CD4-positive, alpha-beta T cell treated with Interleukin-4 for 1 hour (primary cell): ENCODE results near the gene LGALS7B.
"Not testable (repeated sequence)": the region's sequence is repeated elsewhere in the genome, so short reads cannot be mapped to it uniquely, and the experiment has no call there.

Experiments
- DNase-seq, 2 donors: peaks; one replicate each; pipeline ENCODE4 v3.0.0-alpha.2; 2020 to 2022

LGALS7B gene

DNA sequence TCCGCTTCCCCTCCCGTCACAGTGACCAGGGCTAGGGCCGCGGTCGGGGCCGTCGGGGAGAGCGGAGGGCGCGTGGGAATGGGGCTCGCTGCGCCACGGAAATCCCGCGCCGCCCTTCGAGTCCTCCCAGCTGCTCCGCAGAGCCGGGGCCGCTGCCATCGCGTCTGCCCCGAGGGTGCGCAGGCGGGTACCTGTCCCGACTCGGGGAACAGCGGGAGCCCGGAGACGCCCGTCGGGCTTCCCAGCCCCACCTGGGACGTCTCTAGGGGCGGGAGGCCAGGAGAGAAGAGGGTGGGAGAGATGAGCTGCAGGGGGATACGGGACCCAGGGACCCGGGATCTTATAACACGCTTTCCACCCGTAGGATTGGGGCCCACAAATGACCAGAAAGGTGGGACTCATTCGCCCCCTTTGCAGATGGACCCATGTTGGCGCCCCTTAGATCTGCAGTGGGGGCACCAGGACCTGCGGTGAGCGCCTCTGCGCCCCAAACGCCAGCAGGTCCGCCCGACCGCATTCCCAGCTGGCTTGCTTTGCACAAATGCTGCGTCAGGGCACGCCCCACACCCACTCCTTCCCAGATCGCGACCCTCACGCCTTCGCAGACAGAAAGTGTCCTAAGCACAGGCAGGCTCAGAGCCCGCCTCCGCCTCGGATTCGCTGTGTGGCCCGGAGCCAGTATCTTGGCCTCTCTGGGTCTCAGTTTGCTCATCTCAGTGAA, 18.6 kb upstream of the LGALS7B start:
- DNase-seq = not testable (repeated sequence)

DNA sequence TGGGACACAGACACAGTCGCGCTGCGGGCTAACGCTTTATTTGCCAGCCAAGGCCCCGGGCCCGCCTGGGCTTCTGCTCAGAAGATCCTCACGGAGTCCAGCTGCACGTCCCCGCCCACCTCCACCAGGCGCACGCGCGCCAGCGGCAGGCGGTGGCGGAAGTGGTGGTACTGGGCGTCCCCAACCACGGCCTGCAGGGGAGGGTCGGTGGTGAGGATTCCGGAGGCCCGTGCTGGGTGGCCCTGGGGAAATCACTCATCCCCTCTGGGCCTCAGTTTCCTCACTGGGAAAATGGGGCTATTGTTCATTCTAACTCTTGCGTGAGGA, 18.1 kb upstream of the LGALS7B start:
- DNase-seq = not testable (repeated sequence)

DNA sequence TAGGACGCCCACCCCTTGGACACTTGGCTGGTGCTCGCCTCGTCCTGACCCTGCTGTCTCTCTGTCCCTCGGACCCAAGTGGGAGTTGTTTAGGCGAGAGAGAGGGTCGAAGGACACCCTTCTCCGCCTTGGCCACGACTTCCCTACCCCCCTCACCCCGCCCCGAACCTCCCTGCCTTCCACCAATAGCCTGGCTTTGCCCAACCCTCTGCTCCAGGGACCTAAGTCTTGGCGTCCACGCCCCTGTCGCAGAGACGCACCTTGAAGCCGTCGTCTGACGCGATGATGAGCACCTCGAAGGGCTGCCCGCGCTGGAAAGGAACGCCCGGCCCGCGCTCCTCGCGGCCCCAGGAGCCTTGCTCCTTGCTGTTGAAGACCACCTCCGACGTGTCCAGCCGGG, 17.4 kb upstream of the LGALS7B start:
- not testable (repeated sequence) for DNase-seq

DNA sequence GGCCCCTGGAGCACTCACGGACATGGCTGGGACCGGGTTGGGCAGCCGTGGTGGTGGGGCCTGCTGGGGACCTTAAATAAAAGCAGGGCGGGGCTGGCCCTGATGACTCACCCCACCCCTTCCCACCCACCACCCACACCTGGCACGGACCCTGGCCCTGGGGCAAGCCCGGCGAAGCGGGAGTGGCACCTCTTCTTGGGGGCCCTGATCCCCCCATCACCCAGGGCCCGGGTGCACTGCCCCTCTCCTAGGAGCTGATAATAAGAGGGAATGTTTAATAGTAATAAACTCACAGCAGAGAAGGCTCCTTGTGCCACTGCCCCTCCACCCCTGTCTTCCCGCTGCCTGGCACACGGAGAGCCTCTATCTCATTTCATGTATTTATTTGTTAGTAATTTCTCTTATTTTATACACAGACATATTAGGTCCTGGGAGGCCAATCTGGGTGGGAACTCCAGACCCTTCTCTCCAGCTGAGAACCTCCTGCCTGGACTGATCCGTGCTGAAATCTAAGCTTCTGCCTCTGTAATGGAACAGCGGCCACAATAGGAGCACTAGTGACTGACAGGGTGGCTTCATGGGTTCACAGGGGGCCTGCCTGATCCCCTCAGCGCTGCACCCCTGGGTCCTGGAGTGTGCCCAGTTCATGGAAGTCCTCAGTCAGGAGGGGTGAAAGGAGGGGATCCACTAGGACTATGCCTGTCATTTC, 15.4 kb upstream of the LGALS7B start, which contains the start of gene LGALS7:
LGALS7 (minus strand) TSS at position 49 of the 709 bp plus-strand sequence; CDS start at position 24, 25 bp downstream.
- DNase-seq = no peak

DNA sequence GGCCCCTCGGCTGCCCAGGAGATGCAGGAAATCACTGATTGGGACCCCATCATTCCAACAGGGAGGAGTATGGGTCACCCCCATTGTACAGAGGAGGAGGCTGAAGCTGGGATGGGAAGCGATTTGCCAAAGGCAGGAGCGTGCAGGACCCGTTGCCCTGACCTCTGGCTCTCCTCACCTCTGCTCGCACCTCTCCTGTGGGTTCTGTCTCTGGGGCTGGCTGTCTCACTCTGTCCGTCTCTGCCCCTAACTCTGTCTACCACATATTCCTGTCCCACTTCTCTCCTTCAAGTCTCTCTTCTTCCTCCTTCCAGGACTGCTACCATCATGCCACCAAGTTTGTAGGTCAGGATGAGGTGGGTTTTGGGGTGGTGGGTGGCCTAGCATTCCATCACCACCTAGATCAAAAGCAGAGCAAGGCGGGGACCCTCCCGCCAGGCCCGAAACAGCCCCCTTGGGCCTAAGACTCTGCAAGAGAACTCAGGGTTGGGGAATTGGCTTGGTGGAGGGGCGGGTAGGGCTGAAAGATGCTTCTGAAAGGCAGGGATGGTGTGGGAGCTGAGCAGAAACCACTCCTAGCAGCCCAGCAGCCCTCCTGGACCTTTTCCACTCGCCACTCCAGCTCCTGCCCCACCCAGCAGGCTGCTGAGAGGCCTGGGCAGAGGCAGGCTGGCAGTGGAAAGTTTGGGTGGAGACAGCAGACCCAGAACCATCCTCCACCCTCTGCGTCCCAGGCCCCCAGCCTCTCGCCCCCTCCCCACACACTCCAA, 14.6 kb upstream of the LGALS7B start:
- DNase-seq = no peak

DNA sequence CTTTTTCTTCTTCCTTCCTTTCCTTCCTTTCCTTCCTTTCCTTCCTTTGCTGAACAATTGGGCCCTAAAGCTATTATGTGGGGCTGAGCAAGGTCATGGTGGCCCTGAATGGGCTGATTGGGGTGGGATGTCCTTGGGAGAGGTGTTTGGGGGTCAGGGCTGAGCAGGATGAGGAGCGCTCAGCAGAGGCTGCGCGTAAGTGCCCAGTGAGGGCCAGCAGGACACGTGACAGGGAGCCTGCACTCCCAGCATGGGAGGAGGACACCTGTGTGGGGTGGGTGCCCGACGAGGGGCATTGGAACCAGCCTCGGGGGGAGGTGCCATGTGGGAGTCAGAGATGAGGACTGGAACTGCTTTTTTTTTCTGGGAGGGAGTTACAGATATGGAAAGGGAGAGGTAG, 10.3 kb upstream of the LGALS7B start:
- no peak for DNase-seq

DNA sequence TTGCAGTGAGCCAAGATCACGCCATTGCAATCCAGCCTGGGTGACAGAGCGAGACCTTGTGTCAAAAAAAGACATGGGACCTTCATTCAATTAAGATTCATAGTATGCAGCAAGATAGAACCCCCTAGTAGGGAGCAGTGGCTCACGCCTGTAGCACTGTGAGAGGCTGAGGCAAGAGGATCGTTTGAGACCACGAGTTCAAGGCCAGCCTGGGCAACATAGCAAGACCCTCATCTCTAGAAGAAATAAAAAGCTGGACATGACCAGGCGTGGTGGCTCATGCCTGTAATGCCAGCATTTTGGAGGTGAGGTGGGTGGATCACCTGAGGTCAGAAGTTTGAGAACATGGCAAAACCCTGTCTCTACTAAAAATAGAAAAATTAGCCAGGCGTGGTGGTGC, 8.6 kb upstream of the LGALS7B start:
- DNase-seq = no peak

DNA sequence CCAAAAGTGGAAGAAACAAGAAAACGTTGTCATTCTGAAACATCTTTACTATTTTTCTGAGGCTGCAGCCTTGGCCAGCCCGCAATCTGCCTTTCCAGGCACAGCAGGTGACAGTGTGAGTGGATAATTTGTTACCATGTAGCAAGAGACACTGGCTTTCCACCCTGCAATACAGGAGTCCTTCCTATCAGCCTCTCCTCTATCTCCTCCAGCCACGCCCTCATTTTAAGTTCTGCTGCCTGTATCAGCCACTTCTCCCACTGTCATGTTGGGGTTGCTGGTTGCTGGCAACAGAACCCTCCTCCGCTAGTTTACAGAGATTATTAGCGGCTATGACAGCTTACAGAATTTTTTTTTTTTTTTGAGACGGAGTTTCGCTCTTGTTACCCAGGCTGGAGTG, 7.9 kb upstream of the LGALS7B start:
- DNase-seq = no peak

DNA sequence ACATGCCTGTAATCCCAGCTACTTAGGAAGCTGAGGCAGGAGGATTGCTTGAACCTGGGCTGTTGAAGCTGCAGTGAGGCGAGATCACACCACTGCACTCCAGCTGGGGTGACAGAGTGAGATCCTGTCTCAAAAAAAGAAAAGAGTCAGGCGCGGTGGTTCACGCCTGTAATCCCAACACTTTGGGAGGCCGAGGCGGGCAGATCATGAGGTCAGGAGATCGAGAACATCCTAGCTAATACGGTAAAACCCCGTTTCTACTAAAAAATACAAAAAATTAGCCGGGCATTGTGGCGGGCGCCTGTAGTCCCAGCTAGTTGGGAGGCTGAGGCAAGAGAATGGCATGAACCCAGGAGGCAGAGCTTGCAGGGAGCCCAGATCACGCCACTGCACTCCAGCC, 6.8 kb upstream of the LGALS7B start:
- DNase-seq = not testable (repeated sequence)

DNA sequence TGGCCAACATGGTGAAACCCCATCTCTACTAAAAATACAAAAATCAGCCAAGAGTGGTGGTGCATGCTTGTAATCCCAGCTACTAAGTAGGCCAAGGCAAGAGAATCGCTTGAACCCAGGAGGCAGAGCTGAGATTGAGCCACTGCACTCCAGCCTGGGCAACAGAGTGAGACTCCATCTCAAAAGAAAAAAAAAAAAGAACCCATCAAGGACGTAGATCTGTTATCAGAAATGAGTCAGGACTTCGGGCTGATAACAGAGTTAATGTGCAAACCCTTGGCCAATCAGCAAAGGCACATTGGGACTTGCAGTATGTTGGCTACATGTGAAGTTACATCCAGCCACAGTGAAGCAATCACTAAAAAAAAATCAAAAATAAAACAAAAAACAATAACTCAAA, 4.8 kb upstream of the LGALS7B start:
- no peak for DNase-seq

DNA sequence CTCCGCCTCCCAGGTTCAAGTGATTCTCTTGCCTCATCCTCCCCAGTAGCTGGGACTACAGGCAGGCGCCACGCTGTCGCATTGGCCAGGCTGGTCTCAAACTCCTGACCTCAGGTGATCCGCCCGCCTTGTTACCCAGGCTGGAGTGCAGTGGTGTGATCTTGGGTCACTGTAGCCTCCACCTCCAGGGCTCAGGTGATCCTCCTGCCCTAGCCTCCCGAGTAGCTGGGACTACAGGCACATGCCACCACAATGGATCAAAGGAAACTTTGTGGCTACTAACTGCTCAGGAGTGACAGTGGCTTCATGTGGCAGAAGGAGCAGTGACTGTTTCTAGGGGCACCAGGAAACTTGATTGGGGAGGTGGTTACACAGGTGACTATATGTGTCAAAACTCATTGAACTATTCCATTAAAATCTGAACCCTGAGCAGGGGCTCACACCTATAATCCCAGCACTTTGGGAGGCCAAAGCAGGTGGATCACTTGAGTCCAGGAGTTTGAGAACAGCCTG, 3.8 kb upstream of the LGALS7B start:
- no peak for DNase-seq

DNA sequence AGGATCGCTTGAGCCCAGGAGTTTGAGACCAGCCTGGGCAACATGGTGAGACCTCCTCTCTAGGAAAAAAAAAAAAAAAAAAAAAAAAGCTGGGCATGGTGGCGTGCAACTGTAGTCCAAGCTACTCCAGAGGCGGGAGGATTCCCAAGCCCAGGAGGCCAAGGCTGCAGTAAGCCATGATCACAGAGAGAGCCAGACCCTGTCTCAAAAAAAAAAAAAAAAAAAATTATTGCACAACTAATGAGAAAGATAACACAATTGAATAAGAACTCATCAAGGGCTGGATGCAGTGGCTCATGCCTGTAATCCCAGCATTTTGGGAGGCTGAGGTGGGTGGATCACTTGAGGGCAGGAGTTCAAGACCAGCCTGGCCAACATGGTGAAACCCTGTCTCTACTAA, 2.9 kb upstream of the LGALS7B start:
- DNase-seq = not testable (repeated sequence)

DNA sequence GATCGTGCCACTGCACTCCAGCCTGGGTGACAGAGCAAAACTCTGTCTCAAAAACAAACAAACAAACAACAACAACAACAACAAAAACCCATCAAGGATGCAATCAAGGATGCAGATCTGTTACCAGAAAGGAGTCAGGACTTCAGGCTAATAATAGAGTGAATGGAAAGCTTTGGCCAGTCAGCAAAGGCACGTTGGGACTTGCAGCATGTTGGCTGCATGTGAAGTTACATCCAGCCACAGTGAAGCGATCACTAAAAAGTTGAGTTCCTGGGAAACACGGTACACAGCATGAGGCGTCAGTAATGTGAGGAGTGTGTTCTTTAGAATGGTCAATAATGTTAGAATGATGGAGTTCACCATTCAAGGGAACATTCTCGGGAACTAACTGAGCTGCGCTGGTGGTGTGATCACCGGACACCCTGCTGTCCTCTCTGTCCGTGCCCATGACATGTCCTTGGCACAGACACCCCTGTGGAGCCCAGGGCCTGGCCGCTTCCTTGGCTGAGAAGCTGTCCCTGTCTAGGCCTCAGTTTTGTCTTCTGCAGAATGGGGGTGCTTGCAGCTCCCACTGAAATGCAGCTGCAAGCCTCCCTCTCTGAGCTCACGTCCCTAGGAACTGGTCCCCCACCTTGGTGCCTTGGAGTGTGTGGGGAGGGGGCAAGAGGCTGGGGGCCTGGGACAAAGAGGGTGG, 2.3 kb upstream of the LGALS7B start:
- no peak for DNase-seq

DNA sequence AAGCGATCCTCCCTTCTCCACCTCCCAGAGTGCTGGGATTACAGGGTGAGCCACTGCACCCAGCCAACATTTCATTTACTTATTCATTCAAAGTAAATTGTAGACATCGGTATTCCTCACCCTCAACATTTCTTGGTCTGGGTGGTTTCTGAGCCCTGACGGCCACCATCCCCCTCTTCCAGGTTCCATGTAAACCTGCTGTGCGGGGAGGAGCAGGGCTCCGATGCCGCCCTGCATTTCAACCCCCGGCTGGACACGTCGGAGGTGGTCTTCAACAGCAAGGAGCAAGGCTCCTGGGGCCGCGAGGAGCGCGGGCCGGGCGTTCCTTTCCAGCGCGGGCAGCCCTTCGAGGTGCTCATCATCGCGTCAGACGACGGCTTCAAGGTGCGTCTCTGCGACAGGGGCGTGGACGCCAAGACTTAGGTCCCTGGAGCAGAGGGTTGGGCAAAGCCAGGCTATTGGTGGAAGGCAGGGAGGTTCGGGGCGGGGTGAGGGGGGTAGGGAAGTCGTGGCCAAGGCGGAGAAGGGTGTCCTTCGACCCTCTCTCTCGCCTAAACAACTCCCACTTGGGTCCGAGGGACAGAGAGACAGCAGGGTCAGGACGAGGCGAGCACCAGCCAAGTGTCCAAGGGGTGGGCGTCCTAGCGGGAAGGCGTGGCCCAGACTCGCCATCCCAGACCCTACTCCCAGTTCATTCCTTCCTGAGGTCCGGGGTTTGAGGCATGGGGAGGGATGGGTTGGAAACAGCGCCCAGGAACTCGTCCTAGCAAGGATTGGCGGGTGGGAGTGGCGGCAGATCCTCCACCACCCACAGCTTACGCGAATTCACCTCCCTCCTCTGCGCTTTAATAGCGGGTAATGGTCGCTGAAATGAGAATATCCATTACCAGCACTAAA, 1.8 kb downstream of the LGALS7B start:
- not testable (repeated sequence) for DNase-seq

DNA sequence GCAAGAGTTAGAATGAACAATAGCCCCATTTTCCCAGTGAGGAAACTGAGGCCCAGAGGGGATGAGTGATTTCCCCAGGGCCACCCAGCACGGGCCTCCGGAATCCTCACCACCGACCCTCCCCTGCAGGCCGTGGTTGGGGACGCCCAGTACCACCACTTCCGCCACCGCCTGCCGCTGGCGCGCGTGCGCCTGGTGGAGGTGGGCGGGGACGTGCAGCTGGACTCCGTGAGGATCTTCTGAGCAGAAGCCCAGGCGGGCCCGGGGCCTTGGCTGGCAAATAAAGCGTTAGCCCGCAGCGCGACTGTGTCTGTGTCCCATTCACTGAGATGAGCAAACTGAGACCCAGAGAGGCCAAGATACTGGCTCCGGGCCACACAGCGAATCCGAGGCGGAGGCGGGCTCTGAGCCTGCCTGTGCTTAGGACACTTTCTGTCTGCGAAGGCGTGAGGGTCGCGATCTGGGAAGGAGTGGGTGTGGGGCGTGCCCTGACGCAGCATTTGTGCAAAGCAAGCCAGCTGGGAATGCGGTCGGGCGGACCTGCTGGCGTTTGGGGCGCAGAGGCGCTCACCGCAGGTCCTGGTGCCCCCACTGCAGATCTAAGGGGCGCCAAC, 2.6 kb downstream of the LGALS7B start:
- DNase-seq = not testable (repeated sequence)

DNA sequence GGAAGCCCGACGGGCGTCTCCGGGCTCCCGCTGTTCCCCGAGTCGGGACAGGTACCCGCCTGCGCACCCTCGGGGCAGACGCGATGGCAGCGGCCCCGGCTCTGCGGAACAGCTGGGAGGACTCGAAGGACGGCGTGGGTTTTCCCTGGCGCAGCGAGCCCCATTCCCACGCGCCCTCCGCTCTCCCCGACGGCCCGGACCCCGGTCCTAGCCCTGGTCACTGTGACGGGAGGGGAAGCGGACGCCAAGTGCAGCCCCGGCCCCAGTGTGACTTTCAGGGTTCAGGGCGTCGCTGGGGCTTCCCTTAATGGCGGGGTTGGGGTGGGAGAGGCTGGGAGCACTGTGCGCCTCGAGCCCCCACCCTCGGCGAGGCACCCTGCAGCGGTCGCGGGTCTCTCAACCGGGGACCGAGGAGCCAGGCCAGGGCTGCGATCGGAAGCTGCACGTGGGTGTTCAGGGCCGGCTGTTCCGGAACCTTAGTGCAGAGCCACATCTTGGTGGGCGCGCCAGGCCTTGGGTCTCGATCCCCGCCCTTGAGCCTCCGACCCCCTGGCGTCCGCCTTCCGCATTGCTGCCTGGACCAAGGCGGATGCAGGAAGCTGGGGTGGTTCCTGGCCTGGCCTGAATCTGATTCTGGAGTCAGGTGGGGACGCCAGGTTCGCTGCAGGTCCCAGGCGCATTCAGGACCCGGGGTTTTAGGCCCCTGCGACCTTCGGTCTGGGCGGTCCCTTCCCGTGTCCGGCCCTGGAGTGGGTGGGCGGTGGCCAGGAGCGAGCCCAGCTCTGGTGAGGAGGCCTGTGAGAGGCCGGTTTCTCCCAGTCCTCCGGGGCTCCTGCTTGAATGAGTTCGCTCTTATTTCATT, 3.5 kb downstream of the LGALS7B start:
- DNase-seq = peak; percentile 35 to 37

DNA sequence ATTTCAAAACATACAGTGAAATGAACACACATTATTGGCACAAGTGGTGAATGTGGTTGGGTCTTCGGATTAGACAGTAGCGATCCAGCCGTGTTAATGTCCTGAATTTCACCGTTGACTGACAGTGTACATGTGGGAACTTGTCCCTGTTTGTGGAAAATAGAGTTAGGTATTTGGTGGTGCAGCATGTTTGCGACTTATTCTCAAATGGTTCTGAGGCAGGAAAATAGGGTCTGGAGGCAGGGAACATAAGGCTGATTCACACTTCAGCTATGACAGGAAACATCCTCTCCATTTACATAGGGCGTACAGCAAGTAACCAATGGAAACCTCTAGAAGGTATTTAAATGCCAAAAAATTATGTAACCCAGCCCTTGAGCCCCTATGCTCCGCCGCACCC, 4.2 kb downstream of the LGALS7B start:
- no peak for DNase-seq

DNA sequence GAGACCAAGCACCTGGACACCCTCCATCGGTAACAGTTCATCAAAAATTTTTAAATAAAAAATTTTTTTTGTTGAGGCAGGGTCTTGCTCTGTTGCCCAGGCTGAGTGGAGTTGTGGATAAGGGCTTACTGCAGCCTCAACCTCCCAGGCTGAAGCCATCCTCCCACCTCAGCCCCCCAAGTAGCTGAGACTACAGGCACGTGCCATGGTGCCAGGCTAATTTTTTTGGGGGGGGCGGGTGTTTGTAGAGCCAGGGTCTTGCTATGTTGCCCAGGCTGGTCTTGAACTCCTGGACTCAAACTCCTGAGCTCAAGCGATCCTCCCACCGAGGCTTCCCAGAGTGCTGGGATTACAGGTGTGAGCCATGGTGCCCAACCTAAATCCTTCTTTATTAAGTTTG, 4.7 kb downstream of the LGALS7B start:
- DNase-seq = no peak

DNA sequence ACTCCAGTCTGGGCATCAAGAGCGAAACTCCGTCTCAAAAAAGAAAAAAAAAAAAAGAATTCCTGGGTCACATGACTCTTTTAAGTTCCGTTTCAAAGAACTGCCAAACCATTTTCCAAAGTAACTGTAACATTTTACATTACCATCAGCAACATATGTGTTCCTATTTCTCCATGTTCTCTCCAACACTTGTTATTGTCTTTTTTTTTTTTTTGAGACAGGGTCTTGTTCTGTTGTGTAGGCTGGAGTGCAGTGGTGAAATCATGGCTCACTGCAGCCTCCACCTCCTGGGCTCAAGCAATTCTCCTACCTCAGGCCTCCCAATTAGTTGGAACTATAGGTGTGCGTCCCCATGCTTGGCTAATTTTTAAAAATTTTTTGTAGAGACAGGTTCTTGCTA, 6.5 kb downstream of the LGALS7B start:
- no peak for DNase-seq

DNA sequence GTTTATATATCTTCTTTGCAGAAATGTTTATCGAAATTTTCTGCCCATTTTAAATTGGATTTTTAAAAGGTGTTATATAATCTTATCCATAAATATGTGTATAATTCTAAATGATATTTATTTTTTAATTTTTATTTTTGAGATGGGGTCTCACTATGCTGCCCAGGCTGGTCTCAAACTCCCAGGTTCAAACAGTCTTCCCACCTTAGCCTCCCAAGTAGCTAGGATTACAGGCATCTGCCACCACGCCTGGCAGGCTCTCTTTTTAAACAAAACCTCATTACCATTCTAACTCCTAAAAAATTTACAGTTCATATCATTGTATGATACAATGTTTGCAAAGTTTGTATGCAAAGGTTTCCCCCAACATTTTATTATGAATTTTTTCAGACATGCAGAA, 7.2 kb downstream of the LGALS7B start:
- no peak for DNase-seq
